B cell (primary cell): Measurements from ENCODE around the gene RRAS.

Experiments
- EZH2 ChIP-seq: IDR thresholded peaks from 2 replicates; pipeline ENCODE4 v1.6.1; 2012; ENCODE audit warnings: borderline replicate concordance, low read depth, mild to moderate bottlenecking, moderate library complexity, low read length; ENCODE audit not compliant: insufficient read depth, poor library complexity, severe bottlenecking
- TF ChIP-seq, protein P1 (sequence below): fragments of 200-600 bp; IDR thresholded peaks from one replicate; pipeline ENCODE4 v1.8.0; 2022; ENCODE audit warnings: antibody characterized with exemption, mild to moderate bottlenecking

GRCh38 chr19:49613374-49613773, 26.6 kb downstream of the RRAS start:
- TF ChIP-seq, protein P1, sequence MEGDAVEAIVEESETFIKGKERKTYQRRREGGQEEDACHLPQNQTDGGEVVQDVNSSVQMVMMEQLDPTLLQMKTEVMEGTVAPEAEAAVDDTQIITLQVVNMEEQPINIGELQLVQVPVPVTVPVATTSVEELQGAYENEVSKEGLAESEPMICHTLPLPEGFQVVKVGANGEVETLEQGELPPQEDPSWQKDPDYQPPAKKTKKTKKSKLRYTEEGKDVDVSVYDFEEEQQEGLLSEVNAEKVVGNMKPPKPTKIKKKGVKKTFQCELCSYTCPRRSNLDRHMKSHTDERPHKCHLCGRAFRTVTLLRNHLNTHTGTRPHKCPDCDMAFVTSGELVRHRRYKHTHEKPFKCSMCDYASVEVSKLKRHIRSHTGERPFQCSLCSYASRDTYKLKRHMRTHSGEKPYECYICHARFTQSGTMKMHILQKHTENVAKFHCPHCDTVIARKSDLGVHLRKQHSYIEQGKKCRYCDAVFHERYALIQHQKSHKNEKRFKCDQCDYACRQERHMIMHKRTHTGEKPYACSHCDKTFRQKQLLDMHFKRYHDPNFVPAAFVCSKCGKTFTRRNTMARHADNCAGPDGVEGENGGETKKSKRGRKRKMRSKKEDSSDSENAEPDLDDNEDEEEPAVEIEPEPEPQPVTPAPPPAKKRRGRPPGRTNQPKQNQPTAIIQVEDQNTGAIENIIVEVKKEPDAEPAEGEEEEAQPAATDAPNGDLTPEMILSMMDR = no peak
- no peak for TF ChIP-seq EZH2
